GM23248 (cell line): ENCODE data around the gene FARP2. TPM values are rescaled to one million over a fixed set of nuclear protein-coding genes. Genes with fewer than 3 reads are reported as not detected.

ENCODE experiments used
- DNase-seq: peaks from one replicate; pipeline ENCODE4 v3.0.0-alpha.2; 2015
- H2AFZ ChIP-seq: fragments of 200-600 bp; sonication (generic); 2 replicates; pipeline ENCODE4 v1.6.1; 2016; ENCODE audit warnings: antibody characterized with exemption
- H3F3A ChIP-seq: fragments of 200-600 bp; sonication (generic); 2 replicates; pipeline ENCODE4 v1.6.1; 2016; ENCODE audit warnings: mild to moderate bottlenecking, antibody characterized with exemption, mixed run types; ENCODE audit not compliant: insufficient read depth
- H3K27ac ChIP-seq: fragments of 200-600 bp; sonication (generic); 2 replicates; pipeline ENCODE4 v1.5.1; 2016; ENCODE audit warnings: mild to moderate bottlenecking
- H3K27me3 ChIP-seq: fragments of 200-600 bp; sonication (generic); replicated peaks from 2 replicates; pipeline ENCODE4 v1.6.1; 2016; ENCODE audit warnings: mild to moderate bottlenecking; ENCODE audit not compliant: insufficient read depth
- H3K36me3 ChIP-seq: fragments of 200-600 bp; sonication (generic); 2 replicates; pipeline ENCODE4 v1.6.1; 2016; ENCODE audit warnings: low read depth, mild to moderate bottlenecking
- H3K4me1 ChIP-seq: fragments of 200-600 bp; sonication (generic); 2 replicates; pipeline ENCODE4 v1.6.1; 2016; ENCODE audit warnings: mild to moderate bottlenecking; ENCODE audit not compliant: insufficient read depth
- H3K4me2 ChIP-seq: fragments of 200-600 bp; sonication (generic); one replicate; pipeline ENCODE4 v1.6.1; 2016; ENCODE audit warnings: mild to moderate bottlenecking; ENCODE audit not compliant: unreplicated experiment
- H3K4me3 ChIP-seq: fragments of 200-600 bp; sonication (generic); 2 replicates; pipeline ENCODE4 v1.5.1; 2016; ENCODE audit warnings: mild to moderate bottlenecking
- H3K79me2 ChIP-seq: fragments of 200-600 bp; sonication (generic); 2 replicates; pipeline ENCODE4 v1.6.1; 2016; ENCODE audit warnings: mild to moderate bottlenecking; ENCODE audit not compliant: insufficient read depth
- H3K9ac ChIP-seq: fragments of 200-600 bp; sonication (generic); 2 replicates; pipeline ENCODE4 v1.6.1; 2016; ENCODE audit warnings: mild to moderate bottlenecking
- H3K9me2 ChIP-seq: fragments of 200-600 bp; sonication (generic); 2 replicates; pipeline ENCODE4 v1.6.1; 2016; ENCODE audit warnings: mixed run types, mild to moderate bottlenecking, moderate library complexity; ENCODE audit not compliant: insufficient read depth
- H3K9me3 ChIP-seq: fragments of 200-600 bp; sonication (generic); one replicate; pipeline ENCODE4 v1.6.1; 2017; ENCODE audit warnings: low read depth
- H4K20me1 ChIP-seq: fragments of 200-600 bp; sonication (generic); 2 replicates; pipeline ENCODE4 v1.6.0; 2016; ENCODE audit not compliant: insufficient read depth
- EZH2 ChIP-seq: fragments of 200-600 bp; sonication (generic); IDR thresholded peaks from 2 replicates; pipeline ENCODE4 v1.6.1; 2018; ENCODE audit warnings: antibody characterized with exemption, mild to moderate bottlenecking; ENCODE audit not compliant: insufficient read depth, poor library complexity, severe bottlenecking
- EZH2phosphoT487 ChIP-seq: fragments of 200-600 bp; sonication (generic); IDR thresholded peaks from 2 replicates; pipeline ENCODE4 v1.6.1; 2018; ENCODE audit warnings: antibody characterized with exemption, moderate library complexity, mild to moderate bottlenecking, low read depth; ENCODE audit not compliant: insufficient read depth
- WGBS, 2 experiments: methylation state at CpG; one replicate each; pipeline ENCODE4 v1.1.6; 2015 to 2017; ENCODE audit warnings: low lambda C conversion rate in 2 of 2, low coverage in 1 of 2; ENCODE audit errors: missing lambda C conversion rate in 2 of 2; 5-methylcytosine and 5-hydroxymethylcytosine counted together
- in situ Hi-C: fragments of 300-500 bp; cut with MboI; formaldehyde crosslinking; loops from 2 replicates; pipeline ENCODE4 v1.15.0; 2020
- polyA plus RNA-seq: library from polyadenylated mRNA; unstranded; fragments of >200 nt; fragmentation: Nextera tagmentation; extraction: Ambion mirVana; gene quantifications from 2 replicates; pipeline ENCODE4 v1.2.1, GENCODE V29; 2016
- total RNA-seq: library from RNA; depleted of rRNA; stranded (reverse); fragments of >200 nt; shearing (Covaris generic); gene quantifications from 2 replicates; pipeline ENCODE4 v1.2.3, GENCODE V29; 2014

FARP2 gene
- total and polyA plus RNA-seq, 2 experiments from 2014 or later = 30.9 to 39.0 TPM

GRCh38 chr2:241491549-241492173, 135.6 kb downstream of the FARP2 start:
- H2AFZ ChIP-seq = no peak overlapping the region
- H3K9ac ChIP-seq = no peak overlapping the region
- no peaks in the 10 kb centered on the region for H3K27me3 ChIP-seq
- no peaks in the 10 kb centered on the region for H3K9me3 ChIP-seq
- no peak for DNase-seq
- in situ Hi-C loops = no loop called here
- no peaks in the 10 kb centered on the region; the same call in 1 of the 2 replicates for H3K36me3 ChIP-seq
- H3K4me1 ChIP-seq = no peaks in the 10 kb centered on the region
- no peak overlapping the region for H3K27ac ChIP-seq
- H3K4me2 ChIP-seq = no peak overlapping the region
- WGBS, 2 experiments = 71 to 73% methylated on average over 15 of the region's 15 CpGs
- H3K4me3 ChIP-seq = no peak overlapping the region
- H3K79me2 ChIP-seq = no peaks in the 10 kb centered on the region
- H3F3A ChIP-seq = no peaks in the 10 kb centered on the region
- H3K9me2 ChIP-seq = no peaks in the 10 kb centered on the region
- no peaks in the 10 kb centered on the region for H4K20me1 ChIP-seq
- TF ChIP-seq EZH2phosphoT487 = no peak
- no peak for TF ChIP-seq EZH2

GRCh38 chr2:241492174-241492565, 136.1 kb downstream of the FARP2 start:
- Histone ChIP-seq H3F3A (no peaks in the 10 kb centered on the region), H3K4me3 (no peak overlapping the region), H3K79me2 (no peaks in the 10 kb centered on the region), H3K9me3 (no peaks in the 10 kb centered on the region), H4K20me1 (no peaks in the 10 kb centered on the region), H3K27me3 (no peaks in the 10 kb centered on the region), H3K36me3 (no peaks in the 10 kb centered on the region; the same call in 1 of the 2 replicates), H3K4me2 (no peak overlapping the region), H3K9me2 (no peaks in the 10 kb centered on the region), H3K27ac (no peak overlapping the region), H3K9ac (no peak overlapping the region), H3K4me1 (no peaks in the 10 kb centered on the region), H2AFZ (no peak overlapping the region)
- no peak for TF ChIP-seq EZH2
- TF ChIP-seq EZH2phosphoT487 = no peak
- DNase-seq = no peak
- 95% methylated on average over 7 of the region's 7 CpGs for WGBS, 2 experiments
- in situ Hi-C loops = no loop called here

DNA sequence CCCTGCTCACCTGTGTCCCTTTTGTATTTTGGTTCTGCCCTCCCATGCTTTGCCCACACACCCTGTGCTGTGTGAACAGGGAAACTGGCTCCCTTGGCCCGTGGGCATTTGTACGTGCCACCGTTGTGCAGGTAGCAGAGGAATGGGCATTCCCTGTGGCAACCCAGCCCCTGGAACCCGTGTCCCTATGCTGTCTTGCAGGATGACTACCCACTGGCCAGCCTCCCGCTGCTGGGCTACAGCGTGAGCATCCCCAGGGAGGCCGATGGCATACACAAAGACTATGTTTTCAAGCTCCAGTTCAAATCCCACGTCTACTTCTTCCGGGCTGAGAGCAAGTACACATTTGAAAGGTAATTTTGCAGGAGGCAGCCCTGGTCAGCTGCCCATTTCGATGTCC, 137.0 kb downstream of the FARP2 start:
- Histone ChIP-seq H3K4me3 (no peak overlapping the region), H3K36me3 (no peaks in the 10 kb centered on the region; the same call in 1 of the 2 replicates), H3K4me2 (no peak overlapping the region), H3F3A (no peaks in the 10 kb centered on the region), H2AFZ (no peak overlapping the region), H3K4me1 (no peaks in the 10 kb centered on the region), H3K27me3 (no peaks in the 10 kb centered on the region), H4K20me1 (no peaks in the 10 kb centered on the region), H3K9me3 (no peaks in the 10 kb centered on the region), H3K79me2 (no peaks in the 10 kb centered on the region), H3K9me2 (no peaks in the 10 kb centered on the region), H3K27ac (no peak overlapping the region), H3K9ac (no peak overlapping the region)
- TF ChIP-seq EZH2 (no peak), EZH2phosphoT487 (no peak)
- WGBS, 2 experiments = 89% methylated on average over 10 of the region's 10 CpGs
- DNase-seq = no peak
- in situ Hi-C loops = no loop called here

DNA sequence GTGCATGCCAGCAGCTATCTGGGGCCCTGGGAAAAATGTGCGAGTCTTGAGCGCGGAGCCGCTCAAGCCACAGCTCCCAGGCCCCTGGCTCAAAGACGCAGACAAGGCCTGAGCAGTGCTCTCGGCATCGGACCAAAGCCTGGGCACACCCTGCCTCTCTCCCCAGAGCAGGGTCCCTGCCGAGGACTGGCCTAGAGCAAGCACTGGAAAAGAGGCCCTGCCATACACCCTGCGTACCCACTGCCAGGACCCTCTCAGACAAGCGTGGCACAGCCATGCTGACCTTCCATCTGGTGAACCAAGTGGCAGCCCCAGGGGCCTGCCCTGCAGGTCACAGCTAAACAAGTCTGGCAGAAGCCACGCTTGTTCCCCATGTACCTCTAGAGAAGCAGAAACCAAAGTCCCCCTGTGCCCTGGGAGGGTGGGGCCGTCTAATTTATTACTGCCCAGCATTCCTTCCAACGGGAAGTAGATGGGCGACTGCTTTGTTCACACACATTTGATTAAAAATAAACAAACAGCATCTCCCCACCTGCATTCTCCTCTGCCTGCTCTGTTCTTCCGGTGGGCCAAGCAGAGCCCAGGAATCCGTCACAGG, 138.3 kb downstream of the FARP2 start:
- H3K79me2 ChIP-seq = no peaks in the 10 kb centered on the region
- H4K20me1 ChIP-seq = no peaks in the 10 kb centered on the region
- no peaks in the 10 kb centered on the region for H3F3A ChIP-seq
- H3K4me1 ChIP-seq = no peaks in the 10 kb centered on the region
- WGBS, 2 experiments = 93 to 94% methylated on average over 16 of the region's 16 CpGs
- no peaks in the 10 kb centered on the region for H3K9me3 ChIP-seq
- H3K4me2 ChIP-seq = no peak overlapping the region
- H3K4me3 ChIP-seq = no peak overlapping the region
- no peaks in the 10 kb centered on the region for H3K27me3 ChIP-seq
- H3K36me3 ChIP-seq = no peaks in the 10 kb centered on the region; the same call in 1 of the 2 replicates
- H3K9me2 ChIP-seq = no peaks in the 10 kb centered on the region
- DNase-seq = no peak
- H3K9ac ChIP-seq = no peak overlapping the region
- H3K27ac ChIP-seq = no peak overlapping the region
- TF ChIP-seq EZH2phosphoT487 = no peak
- TF ChIP-seq EZH2 = no peak
- no peak overlapping the region for H2AFZ ChIP-seq
- in situ Hi-C loops = no loop called here
